SHP77 treated with DMSO at 0.1 percent for 48 hours (cell line): ENCODE measurements around the gene LRRFIP1.

Source experiments
- DNase-seq: peaks from one replicate; lab custom pipeline; 2025; lab: John Stamatoyannopoulos, UW

LRRFIP1 gene

DNA sequence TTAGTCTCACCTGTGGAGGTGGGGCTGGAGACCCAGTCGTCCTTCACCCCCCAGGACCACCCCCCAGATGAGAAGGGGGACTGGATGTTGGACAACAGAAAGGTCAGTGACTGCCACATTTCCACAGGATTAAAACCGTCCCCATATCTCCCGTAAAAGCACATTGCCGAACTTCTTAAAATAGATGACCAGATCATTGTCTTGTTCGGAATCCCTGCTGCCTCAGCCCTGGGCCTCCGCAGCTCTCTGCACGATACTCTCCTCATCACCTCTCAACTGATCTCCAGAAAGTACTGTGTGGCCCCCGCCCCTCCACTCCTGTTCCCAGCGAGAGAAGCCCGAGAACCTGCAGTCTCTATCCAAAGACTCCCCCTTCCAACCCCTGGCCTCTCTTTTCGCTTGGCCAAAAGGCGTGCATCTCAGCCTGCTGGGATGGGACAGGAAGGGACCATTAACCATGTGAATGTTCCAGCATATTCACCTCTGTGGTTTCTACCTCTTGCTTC lies 13.2 kb downstream of the LRRFIP1 start:
- DNase-seq, result no peak

DNA sequence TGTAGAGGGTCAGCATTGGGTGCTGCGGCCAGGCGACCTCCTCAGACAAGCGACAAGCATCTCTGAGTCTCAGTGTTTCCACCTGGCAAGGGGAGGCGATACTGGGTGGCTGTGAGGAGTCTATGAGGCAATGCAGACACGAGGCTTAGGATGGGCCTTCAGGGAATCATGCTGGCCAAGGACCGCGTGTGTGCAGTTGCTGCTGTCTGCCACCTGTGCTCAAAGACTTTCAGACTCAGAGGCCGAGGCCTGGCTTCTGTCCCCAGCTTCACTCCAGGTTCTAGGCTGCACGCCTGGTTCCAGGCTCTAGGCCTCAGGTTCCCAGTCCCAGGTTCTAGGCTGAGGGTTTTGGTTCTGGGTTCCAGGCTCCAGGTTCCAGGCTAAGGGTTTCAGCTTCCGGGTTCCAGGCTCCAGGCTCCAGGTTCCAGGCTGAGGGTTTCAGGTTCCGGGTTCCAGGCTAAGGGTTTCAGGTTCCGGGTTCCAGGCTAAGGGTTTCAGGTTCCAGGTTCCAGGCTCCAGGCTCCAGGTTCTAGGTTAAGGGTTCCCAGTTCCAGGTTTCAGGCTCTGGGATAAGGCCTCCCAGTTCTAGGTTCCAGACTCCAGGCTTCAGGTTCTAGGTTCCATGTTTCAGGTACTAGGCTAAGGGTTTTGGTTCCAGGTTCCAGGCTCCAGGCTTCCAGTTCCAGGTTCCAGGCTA lies 14.8 kb downstream of the LRRFIP1 start:
- DNase-seq, result no peak

DNA sequence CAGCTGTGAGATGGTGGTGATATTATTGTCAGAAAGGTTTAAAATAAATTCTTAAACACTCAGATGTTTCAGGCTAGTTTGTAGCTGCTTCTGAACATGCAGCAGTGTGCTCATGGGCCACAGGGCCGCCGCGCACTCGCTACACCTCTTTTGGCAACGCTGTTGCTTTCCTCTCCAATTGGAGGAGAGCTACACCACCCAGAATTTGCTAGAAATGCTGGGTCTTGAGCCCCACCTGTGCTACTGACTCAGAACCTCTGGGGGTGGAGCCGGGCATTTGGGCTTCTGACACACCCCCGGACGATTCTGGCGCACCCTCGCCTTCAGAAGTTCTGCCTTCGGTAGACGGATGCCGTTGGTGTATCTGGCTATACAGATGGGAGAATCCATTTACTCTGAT lies 15.7 kb downstream of the LRRFIP1 start:
- no peak for DNase-seq

DNA sequence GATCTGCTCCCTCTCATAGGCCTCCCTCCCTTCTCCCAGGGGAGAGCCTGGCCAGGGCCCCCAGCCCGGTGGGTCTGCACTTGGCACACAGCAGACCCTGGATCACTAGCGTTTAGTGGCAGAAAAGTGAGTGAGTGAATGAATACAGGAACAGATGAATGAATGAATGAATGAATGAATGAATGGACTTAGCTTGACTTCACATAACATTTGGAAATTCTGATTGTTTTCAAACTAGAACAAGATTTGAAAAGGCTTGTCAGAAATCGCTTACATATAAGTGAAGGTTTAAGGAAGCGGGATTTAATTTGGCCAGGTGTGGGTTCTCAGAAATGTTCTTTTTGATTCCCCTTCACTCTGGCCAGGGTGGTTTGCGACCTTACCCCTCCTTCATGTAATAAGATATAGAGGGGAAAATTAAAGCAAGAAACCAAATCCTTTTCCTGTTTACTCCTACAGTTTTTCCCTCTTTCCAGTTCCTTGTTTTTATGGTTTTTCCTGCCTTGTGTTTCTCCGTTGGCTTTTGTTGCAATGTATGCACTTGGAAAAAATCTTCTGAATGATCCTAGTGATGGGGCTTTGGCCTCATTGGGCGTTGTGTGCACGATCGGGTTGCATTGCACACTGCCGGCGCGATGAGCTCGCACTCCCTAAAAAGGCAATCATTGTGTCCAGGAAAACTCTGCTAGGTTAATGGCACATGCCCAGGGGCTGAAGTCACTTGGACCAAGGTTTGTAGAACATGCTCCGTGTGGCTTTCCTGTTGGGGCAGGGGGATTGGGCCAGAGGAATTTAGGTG lies 16.4 kb downstream of the LRRFIP1 start:
- no peak for DNase-seq

DNA sequence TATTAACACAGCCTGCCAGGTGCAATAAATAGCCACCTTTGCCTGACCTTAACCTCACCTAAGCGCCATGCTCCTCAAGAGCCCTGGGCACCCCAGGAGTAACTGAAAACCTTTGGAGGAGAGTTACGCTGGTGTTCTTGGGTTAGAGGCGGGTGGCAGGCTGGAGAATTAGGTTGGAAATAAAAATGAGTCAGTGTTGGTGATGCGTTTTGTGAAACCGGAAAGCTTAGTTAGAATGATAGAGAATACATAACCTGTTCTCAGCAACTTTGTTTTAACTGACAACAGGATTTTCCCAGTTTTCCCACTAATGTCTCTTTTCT lies 17.0 kb downstream of the LRRFIP1 start:
- DNase-seq, result no peak

DNA sequence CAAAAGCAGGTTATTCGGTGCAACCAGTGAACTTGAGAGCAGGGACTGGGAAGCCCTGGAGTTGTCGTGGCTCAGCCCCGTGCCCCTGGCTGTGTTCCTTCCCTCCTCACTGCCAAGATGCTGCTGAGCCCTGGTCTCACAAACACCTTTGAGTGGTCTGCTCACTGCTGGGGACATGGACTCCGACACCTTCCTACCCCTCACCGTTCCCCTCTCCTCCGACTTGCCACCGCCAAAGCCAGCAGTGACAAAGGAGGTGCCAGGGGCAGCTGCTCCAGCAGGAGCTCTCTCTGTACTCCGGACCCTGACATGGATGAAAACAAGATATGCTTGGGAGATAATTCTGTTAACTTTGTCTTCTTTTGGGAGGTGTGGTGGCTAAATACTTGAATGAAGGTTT lies 17.9 kb downstream of the LRRFIP1 start:
- no peak for DNase-seq

DNA sequence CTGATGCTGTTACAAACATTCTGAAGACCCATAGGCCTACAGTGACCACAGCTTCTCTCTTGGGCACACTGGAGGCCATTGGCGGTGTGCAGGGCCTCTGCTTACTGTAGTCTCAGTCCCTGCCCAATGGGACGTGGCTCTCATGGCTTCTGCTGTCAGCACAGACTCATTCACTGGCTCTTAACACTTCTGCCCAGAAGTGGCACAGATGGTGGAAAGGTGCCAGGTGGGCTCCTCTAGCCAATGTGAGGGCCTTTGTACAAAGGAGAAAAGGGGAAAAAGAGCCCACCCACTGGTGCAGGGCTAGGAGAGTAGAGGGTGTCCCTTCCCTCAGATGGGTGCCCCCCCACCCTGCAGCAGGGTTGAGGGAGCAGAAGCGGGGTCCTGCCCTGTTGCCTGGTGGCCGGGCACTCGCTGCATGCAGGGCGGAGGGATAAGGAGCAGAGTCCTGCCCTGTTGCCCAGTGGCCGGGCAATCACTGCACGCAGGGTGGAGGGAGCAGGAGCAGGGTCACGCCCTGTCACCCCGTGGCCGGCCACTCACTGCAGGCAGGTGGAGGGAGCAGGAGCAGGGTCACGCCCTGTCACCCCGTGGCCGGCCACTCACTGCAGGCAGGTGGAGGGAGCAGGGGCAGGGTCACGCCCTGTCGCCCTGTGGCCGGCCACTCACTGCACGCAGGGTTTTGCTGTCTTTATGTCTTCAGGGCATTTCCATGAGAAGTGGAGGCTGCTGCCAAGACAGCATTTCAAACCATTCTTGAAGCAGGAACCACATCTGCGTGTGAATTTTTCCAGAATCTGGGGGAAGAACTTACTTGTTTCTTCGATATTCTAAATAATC lies 20.0 kb downstream of the LRRFIP1 start:
- DNase-seq, result no peak

DNA sequence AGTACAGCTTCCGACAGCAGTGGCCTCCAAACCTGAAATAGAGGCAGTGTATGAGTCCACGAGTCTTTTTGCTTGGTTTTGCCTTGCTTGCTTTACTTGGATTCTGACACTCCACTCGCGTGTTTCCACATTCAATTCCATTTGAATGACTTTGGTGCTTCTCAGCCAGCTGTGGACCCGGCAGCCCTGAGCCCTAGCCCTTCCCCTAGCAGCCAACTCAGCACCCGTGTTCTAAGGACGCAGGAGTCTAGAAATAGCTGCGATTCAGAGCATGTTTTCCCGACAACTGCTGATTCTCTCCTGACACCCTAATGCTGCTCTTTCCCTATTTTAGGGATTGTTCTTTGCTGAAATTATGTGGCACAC lies 20.6 kb downstream of the LRRFIP1 start:
- no peak for DNase-seq

DNA sequence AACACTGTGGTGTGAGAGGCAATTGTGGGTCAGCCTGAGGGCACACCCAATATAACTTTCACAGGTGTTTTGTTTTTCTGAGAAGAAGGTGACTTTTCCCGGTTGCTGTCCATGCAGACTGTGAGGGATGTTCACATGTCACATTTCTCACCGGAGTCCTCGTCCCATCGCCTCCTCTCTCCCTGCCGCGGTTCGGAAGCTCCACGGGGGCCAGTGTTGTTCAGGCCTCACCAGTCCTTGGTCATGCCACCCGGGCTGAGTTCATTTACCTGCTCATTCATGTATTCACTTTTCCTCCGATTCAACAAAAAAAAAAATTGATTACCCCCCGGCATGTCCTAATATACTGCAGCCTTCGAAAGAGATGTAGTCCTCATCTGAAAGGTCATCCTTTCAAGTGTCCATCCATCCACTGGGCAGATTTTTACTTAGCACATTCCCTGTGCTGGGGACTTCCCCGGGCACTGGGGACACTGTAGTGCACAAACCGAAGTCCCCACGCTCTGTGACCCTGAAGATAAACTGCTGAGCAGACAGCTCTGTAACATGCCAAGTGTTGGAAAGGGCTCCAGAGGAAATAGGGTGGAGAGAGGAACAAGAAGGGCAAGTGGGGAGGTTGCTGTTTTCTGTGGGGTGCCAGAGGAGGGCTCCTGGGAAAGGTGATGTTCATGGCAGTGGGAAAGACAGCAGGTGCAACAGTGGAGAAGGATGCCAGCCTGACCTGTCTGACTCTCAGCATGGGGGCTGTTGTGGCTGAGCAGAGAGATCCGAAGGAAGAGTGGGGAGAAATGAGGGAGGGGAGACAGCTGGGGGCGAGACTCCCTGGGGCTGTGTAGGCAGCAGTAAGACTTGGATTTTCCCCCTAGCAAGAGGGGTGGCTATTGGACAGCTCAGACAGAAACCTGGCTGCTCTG lies 22.4 kb downstream of the LRRFIP1 start:
- DNase-seq, result no peak

DNA sequence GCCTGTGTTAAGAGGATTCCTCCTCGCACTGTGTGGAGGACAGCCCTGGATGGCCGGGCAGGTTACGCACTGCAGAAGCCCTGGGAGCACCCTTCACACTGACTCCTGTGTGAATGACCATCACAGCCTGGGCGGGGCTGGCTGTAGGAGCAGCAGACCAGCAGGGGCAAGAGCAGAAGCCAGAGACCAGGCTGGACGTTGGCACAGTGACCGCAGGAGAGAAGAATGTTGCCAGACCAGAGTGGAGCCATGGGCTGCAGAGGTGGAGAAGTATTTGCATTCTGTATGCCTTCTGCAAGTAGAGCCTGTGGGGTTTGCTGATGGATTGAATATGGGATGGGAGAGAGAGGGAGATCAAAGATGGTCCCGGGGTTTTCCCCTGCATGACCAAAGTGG lies 23.1 kb downstream of the LRRFIP1 start:
- no peak for DNase-seq

DNA sequence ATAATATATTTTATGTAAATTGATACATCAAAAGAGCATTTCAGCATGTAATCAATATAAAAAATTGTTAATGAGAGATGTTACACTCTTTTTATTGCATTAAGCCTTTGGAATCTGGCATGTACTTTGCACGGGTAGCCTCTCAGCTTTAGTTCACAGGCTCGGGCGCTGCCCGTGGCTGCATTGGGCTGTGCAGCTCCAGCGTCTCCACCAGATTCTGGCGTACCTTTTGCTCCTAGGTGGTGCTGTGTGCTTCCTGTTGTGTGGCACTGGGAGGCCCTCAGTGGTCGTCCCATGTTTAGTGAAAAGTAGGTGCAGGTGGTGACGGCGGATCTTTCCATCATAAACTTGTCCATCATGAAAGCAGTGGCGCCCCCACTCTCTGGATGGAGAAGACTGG lies 24.4 kb downstream of the LRRFIP1 start:
- no peak for DNase-seq

DNA sequence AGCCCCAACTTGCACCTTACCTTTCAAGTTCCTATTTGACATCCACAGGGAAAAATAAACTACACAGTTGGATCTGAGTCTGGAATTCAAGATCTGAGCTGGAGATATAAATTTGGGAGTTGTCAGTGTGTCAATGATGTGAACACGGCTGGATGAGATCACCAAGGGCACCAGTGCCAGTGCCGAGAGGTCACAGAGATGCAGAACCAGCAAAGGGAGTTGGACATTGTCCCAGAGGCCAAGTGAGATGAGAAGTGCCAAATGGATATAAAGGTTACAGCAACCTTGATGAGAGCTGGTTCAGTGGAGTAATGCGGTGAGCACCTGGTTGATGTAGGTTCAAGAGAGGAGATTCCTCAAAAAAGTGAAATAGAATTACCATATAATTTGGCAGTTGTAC lies 24.8 kb downstream of the LRRFIP1 start:
- DNase-seq, result no peak

DNA sequence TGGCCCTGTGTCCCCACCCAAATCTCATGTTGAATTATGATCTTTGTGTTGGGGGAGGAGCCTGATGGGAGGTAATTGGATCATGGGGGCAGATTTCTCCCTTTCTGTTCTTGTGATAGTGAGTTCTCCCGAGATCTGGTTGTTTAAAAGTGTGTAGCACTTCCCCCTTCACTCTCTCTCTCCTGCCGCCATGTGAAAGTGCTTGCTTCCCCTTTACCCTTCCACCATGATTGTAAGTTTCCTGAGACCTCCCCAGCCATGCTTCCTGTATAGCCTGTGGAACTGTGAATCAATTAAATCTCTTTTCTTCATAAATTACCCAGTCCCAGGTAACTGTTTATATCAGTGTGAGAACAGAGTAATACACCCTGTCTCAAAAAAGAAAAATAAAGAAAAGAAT lies 25.5 kb downstream of the LRRFIP1 start:
- DNase-seq, result no peak

DNA sequence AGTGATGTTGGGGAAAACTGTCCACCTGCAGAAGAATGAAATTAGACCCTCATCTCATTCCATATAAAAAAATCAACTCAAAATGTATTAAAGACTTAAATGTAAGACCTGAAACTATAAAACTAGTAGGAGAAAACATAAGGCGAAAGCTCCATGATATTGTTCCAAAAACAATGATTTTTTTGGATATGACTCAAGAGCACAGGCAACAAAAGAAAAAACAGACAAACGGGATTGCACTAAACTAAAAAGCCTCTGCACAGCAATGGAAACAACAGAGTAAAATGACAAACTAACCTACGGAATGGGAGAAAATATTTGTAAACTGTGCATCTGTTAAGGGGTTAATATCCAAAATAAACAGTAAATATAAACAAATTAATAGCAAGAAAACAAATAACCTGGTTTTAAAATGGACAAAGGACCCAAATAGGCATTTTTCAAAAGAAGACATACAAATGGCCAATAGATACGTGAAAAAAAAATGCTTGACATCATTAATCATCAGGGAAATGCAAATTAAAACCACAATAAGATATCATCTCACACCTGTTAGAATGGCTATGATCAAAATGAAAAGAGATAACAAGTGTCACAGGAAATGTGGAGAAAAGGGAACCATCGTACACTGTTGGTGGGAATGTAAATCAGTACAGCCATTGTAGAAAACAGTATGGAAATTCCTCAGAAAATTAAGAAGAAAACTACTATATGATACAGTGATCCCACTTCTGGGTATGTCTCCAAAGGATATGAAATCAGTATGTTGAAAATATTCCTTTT lies 26.6 kb downstream of the LRRFIP1 start:
- no peak for DNase-seq

DNA sequence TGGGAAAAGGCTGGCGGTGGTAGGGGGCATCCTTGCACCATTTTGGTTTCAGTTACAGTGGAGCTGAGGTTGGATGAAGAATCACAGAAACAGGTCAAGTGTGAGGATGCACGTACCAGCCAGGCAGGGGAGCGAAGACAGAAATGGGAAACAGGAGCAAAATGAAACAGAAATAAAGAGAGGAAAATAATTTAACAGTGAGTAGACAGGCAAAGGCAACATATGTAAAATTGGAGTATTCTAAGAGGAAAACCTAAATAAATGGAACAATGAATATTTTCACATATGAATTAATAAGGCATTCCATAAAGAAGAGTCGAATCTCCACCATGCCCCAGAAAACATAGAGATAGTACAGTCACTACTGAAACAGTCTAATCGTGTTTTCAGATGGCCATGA lies 29.7 kb downstream of the LRRFIP1 start:
- DNase-seq, result no peak

DNA sequence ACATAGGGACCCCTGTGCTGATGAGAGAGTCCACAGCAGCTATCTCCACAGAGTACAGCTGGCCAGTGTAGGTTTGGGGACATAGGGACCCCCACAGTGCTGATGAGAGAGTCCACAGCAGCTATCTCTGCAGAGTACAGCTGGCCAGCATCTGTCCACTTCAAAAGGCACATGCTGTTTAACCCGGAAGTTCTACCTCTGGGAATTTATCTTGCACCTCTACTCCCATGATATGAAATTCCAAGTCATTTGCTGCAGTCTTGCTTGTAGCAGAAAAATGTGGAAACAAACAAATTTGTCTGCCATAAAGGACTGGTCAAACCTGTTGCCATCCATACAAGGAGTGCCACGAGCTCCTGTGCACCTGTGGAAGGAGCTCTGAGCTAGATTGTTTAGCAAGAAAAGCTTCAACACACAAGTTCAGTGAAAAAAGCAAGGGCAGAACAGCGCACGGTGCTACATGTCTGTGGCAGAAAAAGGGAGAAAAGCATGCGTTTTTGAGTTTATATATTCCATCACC lies 33.1 kb downstream of the LRRFIP1 start:
- no peak for DNase-seq

DNA sequence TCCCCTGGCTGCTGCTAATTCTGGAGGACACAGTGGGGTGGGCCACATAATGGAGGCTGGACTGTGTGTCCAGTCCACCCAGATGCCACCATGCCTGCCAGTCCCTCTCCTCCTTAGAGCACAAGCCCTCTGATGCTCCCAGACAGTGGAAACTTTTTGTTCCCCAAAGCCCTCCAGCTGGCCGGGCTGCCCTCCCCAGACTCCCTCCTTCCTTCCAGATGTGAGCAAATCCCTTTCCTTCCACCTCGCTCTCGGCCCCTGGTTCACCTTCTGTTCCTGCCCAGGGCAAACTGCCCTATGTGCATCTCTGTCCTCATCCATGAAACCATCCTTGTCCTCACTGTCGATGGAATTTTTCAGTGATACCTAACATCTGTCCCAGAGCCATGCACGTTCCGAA lies 33.9 kb downstream of the LRRFIP1 start:
- DNase-seq, result no peak

DNA sequence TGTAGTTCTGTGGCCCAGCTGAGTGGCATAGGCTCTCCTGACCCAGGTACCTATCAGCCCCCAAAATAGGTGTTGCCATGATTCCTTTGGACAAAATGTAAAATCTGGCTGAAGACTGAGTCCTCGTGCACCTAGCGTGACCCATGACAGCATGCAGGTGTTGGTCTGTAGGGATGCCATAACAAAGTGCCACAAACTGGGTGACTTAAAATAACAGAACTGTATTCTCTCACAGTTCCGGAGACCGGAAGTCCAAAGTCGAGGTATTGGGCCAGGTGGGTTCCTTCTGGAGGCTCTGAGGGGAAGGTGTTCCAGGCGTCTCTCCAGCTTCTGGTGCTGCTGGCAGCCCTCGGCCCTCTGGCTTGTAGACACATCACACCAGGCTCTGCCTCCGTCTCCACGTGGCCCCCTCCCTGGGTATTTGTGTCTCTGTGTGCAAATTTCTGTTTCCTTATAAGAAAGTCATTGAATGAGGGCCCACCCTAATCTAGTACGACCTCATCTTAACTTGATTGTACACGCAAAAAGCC lies 34.5 kb downstream of the LRRFIP1 start:
- no peak for DNase-seq

DNA sequence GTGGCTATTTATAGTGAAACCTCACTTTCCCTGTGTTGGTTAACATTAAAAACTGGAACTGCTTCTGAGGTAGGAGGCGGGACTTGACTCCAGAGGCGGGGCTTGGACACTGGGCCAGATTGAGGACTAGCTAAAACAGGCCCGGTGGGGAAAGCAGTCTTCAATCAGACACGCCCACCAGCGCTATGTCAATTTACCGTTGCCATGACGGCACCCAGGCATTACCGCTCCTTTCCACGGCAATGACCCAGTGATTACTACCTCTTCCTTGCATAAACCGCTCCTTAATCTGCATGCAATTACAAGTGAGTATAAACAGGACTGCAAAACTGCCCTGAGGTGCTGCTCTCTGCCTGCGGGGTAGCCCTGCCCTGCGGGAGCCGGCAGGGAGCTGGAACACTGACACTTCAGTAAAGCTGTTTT lies 35.3 kb downstream of the LRRFIP1 start:
- DNase-seq, result peak; percentile 63

DNA sequence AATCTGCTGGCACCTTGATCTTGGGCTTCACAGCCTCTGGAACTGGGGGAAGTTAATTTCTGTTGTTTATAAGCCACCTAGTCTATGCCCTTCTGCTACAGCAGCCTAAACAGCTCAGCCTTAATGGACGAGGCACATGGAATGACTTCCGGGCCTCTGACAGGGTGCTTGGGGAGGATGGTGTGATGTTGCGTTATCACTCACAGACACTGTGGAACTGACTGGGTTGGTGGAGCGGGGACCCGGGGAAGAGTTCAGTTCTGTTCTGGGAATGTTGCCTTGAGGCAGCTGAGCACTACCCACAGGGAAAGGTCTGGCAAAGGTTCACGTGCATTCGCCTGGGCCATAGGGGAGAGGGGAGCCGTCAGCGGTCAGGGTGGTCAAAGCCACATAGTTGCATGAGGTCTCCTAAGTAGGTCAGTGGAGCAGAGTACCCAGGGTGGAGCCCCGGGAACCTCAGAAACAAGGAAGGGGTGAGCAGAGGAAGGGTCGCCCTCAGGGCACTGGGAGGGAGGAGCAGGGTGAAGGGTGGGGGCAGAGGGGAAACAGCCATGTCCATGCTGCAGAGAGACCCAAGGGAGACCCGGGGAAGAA lies 36.2 kb downstream of the LRRFIP1 start:
- DNase-seq, result no peak
